ENCODE results near the gene LMX1A. TPM values are rescaled to one million over a fixed set of nuclear protein-coding genes. Genes with fewer than 3 reads are reported as not detected.

Gene LMX1A
- polyA plus RNA-seq, 3 donors, result not detected

GRCh38 chr1:165276314-165276713 lies 80.2 kb downstream of the LMX1A start:
- Histone ChIP-seq H3K9ac (ENCODE audit: insufficient read depth, low read length, poor library complexity, severe bottlenecking) (no peak overlapping the region), H3K4me3 (replicated peaks in 1 of 3; ENCODE audit: low read depth in 2 of 3, low read length in 3 of 3) (no peak overlapping the region), H3K27me3 (ENCODE audit: control insufficient read depth in 2 of 2, insufficient read depth in 2 of 2, low read length in 2 of 2) (no peaks in the 10 kb centered on the region), H3K79me2 (ENCODE audit: insufficient read depth, low read length) (no peaks in the 10 kb centered on the region), H3K9me3 (replicated peaks in 1 of 2; ENCODE audit: control insufficient read depth in 1 of 2, insufficient read depth in 1 of 2, low read length in 2 of 2) (no peaks in the 10 kb centered on the region), H3K36me3 (replicated peaks in 1 of 2; ENCODE audit: control insufficient read depth in 1 of 2, insufficient read depth in 2 of 2, low read length in 2 of 2) (no peaks in the 10 kb centered on the region), H3K4me2 (replicated peaks; ENCODE audit: extremely low read depth, low read length, poor library complexity, severe bottlenecking) (no peak overlapping the region), H3K4me1 (ENCODE audit: control insufficient read depth in 1 of 2, insufficient read depth in 2 of 2, low read length in 2 of 2) (no peaks in the 10 kb centered on the region), H3K27ac (ENCODE audit: low read depth in 1 of 2, low read length in 2 of 2) (no peak overlapping the region), H2AFZ (ENCODE audit: insufficient read depth, low read depth, low read length, poor library complexity, severe bottlenecking) (no peak overlapping the region), H4K20me1 (ENCODE audit: insufficient read depth, low read length) (no peaks in the 10 kb centered on the region)
- no peak for TF ChIP-seq CTCF (IDR thresholded peaks at IDR 0.05)
- no peak for DNase-seq
- 75% methylated on average over 2 of the region's 2 CpGs for WGBS (ENCODE audit: insufficient coverage)
- peaks cover 0 to 5% (median 3%) of the 10 kb centered on the region in 7 donors for H3K9me3 Mint-ChIP-seq
- peaks cover 2 to 5% (median 2%) of the 10 kb centered on the region in 3 donors for H3K27me3 Mint-ChIP-seq (ENCODE audit: low read depth in 3 of 3)
- no peaks in the 10 kb centered on the region for H3K36me3 Mint-ChIP-seq
- intact Hi-C loops (cut with micrococcal nuclease), result no loop called here
- H3K4me3 Mint-ChIP-seq, result no peak overlapping the region
- no peak overlapping the region for H3K27ac Mint-ChIP-seq
- no peaks in the 10 kb centered on the region for H3K4me1 Mint-ChIP-seq

DNA sequence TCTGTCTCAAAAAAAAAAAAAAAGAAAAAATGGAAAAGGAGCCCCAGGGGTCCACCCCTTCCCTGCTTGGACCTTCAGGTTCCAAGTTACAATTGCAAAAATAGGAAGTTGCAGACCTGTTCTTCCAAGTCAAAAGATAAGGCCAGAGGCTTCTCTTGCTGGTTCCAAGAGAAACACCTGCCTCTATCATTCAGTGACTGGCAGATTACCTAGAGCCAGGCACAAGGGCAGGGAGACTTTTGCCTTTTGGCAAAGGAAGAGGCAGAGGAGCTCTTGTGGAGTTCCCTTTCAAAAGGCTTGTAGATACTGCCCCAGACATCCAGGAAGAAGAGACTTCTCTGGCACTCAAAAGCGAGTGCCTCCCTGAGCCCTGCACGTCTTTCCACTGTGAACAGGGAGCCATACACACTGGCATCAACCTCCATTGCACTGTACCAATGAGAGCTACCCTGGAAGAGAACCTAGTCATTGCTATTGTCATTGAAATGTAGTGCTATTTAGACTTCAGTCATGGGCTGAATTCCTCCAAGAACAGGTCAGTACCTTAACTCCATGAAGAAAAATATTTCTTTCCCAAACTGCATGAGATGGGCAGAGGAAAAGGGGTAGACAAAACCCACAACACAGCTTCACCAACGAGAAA lies 91.2 kb downstream of the LMX1A start:
- no peaks in the 10 kb centered on the region for H3K4me1 Mint-ChIP-seq
- peaks cover 0 to 4% (median 2%) of the 10 kb centered on the region in 7 donors for H3K9me3 Mint-ChIP-seq
- no peak overlapping the region for H3K4me3 ChIP-seq (replicated peaks in 1 of 3; ENCODE audit: low read depth in 2 of 3, low read length in 3 of 3)
- no peak overlapping the region for H3K4me3 Mint-ChIP-seq
- no peak overlapping the region for H3K9ac ChIP-seq (ENCODE audit: insufficient read depth, low read length, poor library complexity, severe bottlenecking)
- 100% methylated on average over 1 of the region's 3 CpGs for WGBS (ENCODE audit: insufficient coverage)
- no peak overlapping the region for H3K4me2 ChIP-seq (replicated peaks; ENCODE audit: extremely low read depth, low read length, poor library complexity, severe bottlenecking)
- no peak for DNase-seq
- H3K36me3 Mint-ChIP-seq, result no peaks in the 10 kb centered on the region
- TF ChIP-seq CTCF (IDR thresholded peaks at IDR 0.05), result no peak
- no peaks in the 10 kb centered on the region for H3K27me3 ChIP-seq (ENCODE audit: control insufficient read depth in 2 of 2, insufficient read depth in 2 of 2, low read length in 2 of 2)
- peaks cover 1 to 8% (median 6%) of the 10 kb centered on the region in 3 donors for H3K27me3 Mint-ChIP-seq (ENCODE audit: low read depth in 3 of 3)
- intact Hi-C loops (cut with micrococcal nuclease), result no loop called here
- H2AFZ ChIP-seq (ENCODE audit: insufficient read depth, low read depth, low read length, poor library complexity, severe bottlenecking), result no peak overlapping the region
- H3K4me1 ChIP-seq (ENCODE audit: control insufficient read depth in 1 of 2, insufficient read depth in 2 of 2, low read length in 2 of 2), result no peaks in the 10 kb centered on the region
- H3K36me3 ChIP-seq (replicated peaks in 1 of 2; ENCODE audit: control insufficient read depth in 1 of 2, insufficient read depth in 2 of 2, low read length in 2 of 2), result no peaks in the 10 kb centered on the region
- no peaks in the 10 kb centered on the region for H3K9me3 ChIP-seq (replicated peaks in 1 of 2; ENCODE audit: control insufficient read depth in 1 of 2, insufficient read depth in 1 of 2, low read length in 2 of 2)
- no peak overlapping the region for H3K27ac ChIP-seq (ENCODE audit: low read depth in 1 of 2, low read length in 2 of 2)
- H4K20me1 ChIP-seq (ENCODE audit: insufficient read depth, low read length), result no peaks in the 10 kb centered on the region
- no peak overlapping the region for H3K27ac Mint-ChIP-seq
- no peaks in the 10 kb centered on the region for H3K79me2 ChIP-seq (ENCODE audit: insufficient read depth, low read length)
